Endothelial cell of umbilical vein (primary cell): ENCODE data around the gene TEX36. TPM values are rescaled to one million over a fixed set of nuclear protein-coding genes. Genes with fewer than 3 reads are reported as not detected.
"Not testable (repeated sequence)": the region's sequence is repeated elsewhere in the genome, so short reads cannot be mapped to it uniquely, and the experiment has no call there.

ENCODE experiments used
- BruUV-seq: library from RNA; stranded (reverse); fragments of 400-500 nt; replicated peaks from 2 replicates; lab custom pipeline; 2021; lab: Mats Ljungman, UMichigan
- CTCF ChIA-PET: fragments of 300-600, 350-600 bp; sonication (Branson Sonifier 250); formaldehyde crosslinking; loops from one replicate; lab custom pipeline; 2021; ENCODE audit warnings: antibody characterized with exemption, inconsistent platforms; lab: Charles Lee
- POLR2A ChIA-PET: fragments of 300-600, 350-600 bp; sonication (Branson Sonifier 250); formaldehyde crosslinking; loops from one replicate; lab custom pipeline; 2021; ENCODE audit warnings: antibody characterized with exemption, inconsistent platforms; lab: Charles Lee
- DNase-seq: peaks from one replicate; pipeline ENCODE4 v3.0.0-alpha.2; 2011; ENCODE audit warnings: low read depth, low spot score
- FAIRE-seq: peaks from 2 replicates; lab custom pipeline; 2011; peaks lifted over from hg19 to GRCh38; lab: Jason Lieb, UNC
- H2AFZ ChIP-seq: 2 replicates; pipeline ENCODE4 v1.6.0; 2012; ENCODE audit warnings: low read depth, low read length, control low read depth, inconsistent platforms
- H3K27ac ChIP-seq: 2 replicates; pipeline ENCODE4 v1.5.1; 2011; ENCODE audit warnings: low read depth, mild to moderate bottlenecking, control low read depth, low read length, moderate library complexity; ENCODE audit not compliant: insufficient read depth
- H3K27me3 ChIP-seq, 2 experiments: 2 replicates each; pipeline versions ENCODE4 v1.6.0 to v1.6.1; 2011; ENCODE audit warnings: low read length in 2 of 2, mixed read lengths in 1 of 2; ENCODE audit not compliant: control insufficient read depth in 2 of 2, insufficient read depth in 2 of 2
- H3K36me3 ChIP-seq, 2 experiments: 2 replicates in 1 of 2; 3 replicates in 1 of 2; pipeline ENCODE4 v1.5.1; 2011; ENCODE audit warnings: low read length in 2 of 2, mild to moderate bottlenecking in 1 of 2, moderate library complexity in 1 of 2; ENCODE audit not compliant: control insufficient read depth in 2 of 2, insufficient read depth in 2 of 2; ENCODE audit errors: extremely low read depth in 1 of 2
- H3K4me1 ChIP-seq: 3 replicates; pipeline ENCODE4 v1.5.1; 2011; ENCODE audit warnings: mild to moderate bottlenecking, low read length; ENCODE audit not compliant: control insufficient read depth, insufficient read depth; ENCODE audit errors: extremely low read depth
- H3K4me2 ChIP-seq: 2 replicates; pipeline ENCODE4 v1.6.1; 2011; ENCODE audit warnings: low read length, control low read depth, mixed read lengths; ENCODE audit not compliant: insufficient read depth
- H3K4me3 ChIP-seq, 3 experiments: fragments of 200-600 bp in 1 of 3; sonication (generic), shearing (Covaris generic) in 1 of 3; replicated peaks in 1 of 3; 2 replicates each; pipeline ENCODE4 v1.5.1; 2011 to 2016; ENCODE audit warnings: control low read depth in 3 of 3, low read length in 3 of 3, mild to moderate bottlenecking in 2 of 3, inconsistent platforms in 1 of 3, low read depth in 1 of 3, moderate library complexity in 1 of 3; ENCODE audit not compliant: insufficient read depth in 1 of 3
- H3K79me2 ChIP-seq: 2 replicates; pipeline ENCODE4 v1.6.0; 2012; ENCODE audit warnings: low read length, inconsistent platforms; ENCODE audit not compliant: control insufficient read depth, insufficient read depth
- H3K9ac ChIP-seq: replicated peaks from 2 replicates; pipeline ENCODE3; 2011; ENCODE audit warnings: low read length, control low read depth; ENCODE audit not compliant: insufficient read depth; ENCODE audit errors: extremely low read depth
- H3K9me1 ChIP-seq: replicated peaks from 3 replicates; pipeline ENCODE4 v1.6.0; 2011; ENCODE audit warnings: mild to moderate bottlenecking, low read length; ENCODE audit not compliant: control insufficient read depth, insufficient read depth; ENCODE audit errors: extremely low read depth
- H3K9me3 ChIP-seq: replicated peaks from 2 replicates; pipeline ENCODE4 v1.5.1; 2012; ENCODE audit warnings: low read length, inconsistent platforms; ENCODE audit not compliant: control insufficient read depth, insufficient read depth
- H4K20me1 ChIP-seq: replicated peaks from 2 replicates; pipeline ENCODE3; 2011; ENCODE audit warnings: mild to moderate bottlenecking, low read length; ENCODE audit not compliant: control insufficient read depth, insufficient read depth; ENCODE audit errors: extremely low read depth
- CTCF ChIP-seq, 2 donors: IDR thresholded peaks; 1 replicate in 1 of 2; 2 replicates in 1 of 2; pipeline ENCODE4 v1.5.1; 2011; ENCODE audit warnings: low read length in 2 of 2, mild to moderate bottlenecking in 2 of 2, moderate library complexity in 2 of 2, control low read depth in 1 of 2, inconsistent platforms in 1 of 2, low read depth in 1 of 2; ENCODE audit not compliant: insufficient read depth in 1 of 2; ENCODE audit errors: extremely low read depth in 1 of 2
- EZH2 ChIP-seq: IDR thresholded peaks from 2 replicates; pipeline ENCODE4 v1.6.1; 2012; ENCODE audit warnings: borderline replicate concordance, low read depth, mild to moderate bottlenecking, moderate library complexity, low read length, inconsistent platforms; ENCODE audit not compliant: severe bottlenecking
- FOS ChIP-seq: IDR thresholded peaks from 2 replicates; pipeline ENCODE4 v1.6.1; 2011; ENCODE audit warnings: mild to moderate bottlenecking, low read length, moderate library complexity, borderline replicate concordance; ENCODE audit not compliant: insufficient read depth
- GATA2 ChIP-seq: IDR thresholded peaks from 2 replicates; pipeline ENCODE4 v1.7.0; 2011; ENCODE audit warnings: low read depth, mild to moderate bottlenecking, moderate library complexity, mixed read lengths, low read length; ENCODE audit not compliant: insufficient read length, insufficient read depth
- JUN ChIP-seq: IDR thresholded peaks from 2 replicates; pipeline ENCODE4 v1.6.1; 2011; ENCODE audit warnings: borderline replicate concordance, low read depth; ENCODE audit not compliant: insufficient read length, insufficient read depth
- MAX ChIP-seq: IDR thresholded peaks from 2 replicates; pipeline ENCODE4 v1.6.1; 2011; ENCODE audit not compliant: insufficient read depth, insufficient read length
- MYC ChIP-seq: IDR thresholded peaks from one replicate; pipeline ENCODE4 v1.6.1; 2011; ENCODE audit warnings: mild to moderate bottlenecking, low read depth, low read length
- POLR2A ChIP-seq: IDR thresholded peaks from 2 replicates; pipeline ENCODE4 v1.6.1; 2012; ENCODE audit warnings: low read depth, mild to moderate bottlenecking, control low read depth, low read length
- POLR2AphosphoS5 ChIP-seq: IDR thresholded peaks from 2 replicates; pipeline ENCODE4 v1.6.1; 2012; ENCODE audit warnings: low read depth, mild to moderate bottlenecking, control low read depth, low read length, moderate library complexity; ENCODE audit not compliant: insufficient read depth
- dilution Hi-C: fragments of 300-500 bp; cut with MboI; formaldehyde crosslinking; loops from one replicate; pipeline ENCODE4 v1.15.0; 2019; ENCODE audit warnings: low sequenced_read_pairs; ENCODE audit not compliant: extremely low pct_ligation_motif_present
- intact Hi-C: fragments of 100-400 bp; cut with micrococcal nuclease; formaldehyde crosslinking; loops from one replicate; pipeline ENCODE4 v1.10.0; 2022
- polyA plus RNA-seq, 4 experiments: library from polyadenylated mRNA; depleted of rRNA in 3 of 4; stranded (reverse) in 3 of 4; unstranded in 1 of 4; fragments of >200 nt; gene quantifications; 2 replicates each; pipeline versions ENCODE4 v1.2.1 to v1.2.3, GENCODE V29; 2011 to 2012; ENCODE audit warnings: missing spikeins in 1 of 4
- total RNA-seq: library from RNA; stranded (reverse); gene quantifications from 2 replicates; pipeline ENCODE4 v1.2.3, GENCODE V29; 2021

TEX36 gene
- total and polyA plus RNA-seq, 2 donors (not counting 3 experiments of a cell fraction or from before 2014, with no cell fraction given), result not detected

- Histone ChIP-seq H4K20me1 (no peaks in the 10 kb centered on the region), H3K9ac (no peak overlapping the region), H3K79me2 (no peaks in the 10 kb centered on the region), H3K4me3 (no peak overlapping the region), H3K9me1 (no peaks in the 10 kb centered on the region), H2AFZ (no peak overlapping the region), H3K4me2 (no peak overlapping the region), H3K9me3 (no peaks in the 10 kb centered on the region), H3K27ac (no peak overlapping the region), H3K4me1 (no peaks in the 10 kb centered on the region), H3K36me3 (no peaks in the 10 kb centered on the region), H3K27me3 (peaks cover 0 to 5% of the 10 kb centered on the region in 2 experiments)
- no peak for FAIRE-seq
- BruUV-seq, result no TSS peak
- CTCF ChIA-PET, result no interaction called here
- intact Hi-C loops (no loop called here), dilution Hi-C loops (no loop called here)
- POLR2A ChIA-PET, result no interaction called here
- no peak for TF ChIP-seq EZH2
- TF ChIP-seq MYC, result no peak
- no peak for TF ChIP-seq POLR2A
- TF ChIP-seq MAX, result no peak
- no peak for TF ChIP-seq CTCF (IDR thresholded peaks at IDR 0.05; ENCODE audit: extremely low read depth in 1 of 2, insufficient read depth in 1 of 2, low read depth in 1 of 2, low read length in 2 of 2)
- TF ChIP-seq JUN, result no peak
- TF ChIP-seq FOS, result no peak
- TF ChIP-seq POLR2AphosphoS5, result no peak
- TF ChIP-seq GATA2, result no peak
- DNase-seq, result no peak
Measured at GRCh38 chr10:125656523-125656922, 26.4 kb downstream of the TEX36 start.

GRCh38 chr10:125653113-125653512 lies 29.9 kb downstream of the TEX36 start:
- H3K36me3 ChIP-seq, H3K4me1 ChIP-seq, H4K20me1 ChIP-seq, H3K79me2 ChIP-seq, H3K4me2 ChIP-seq, H3K9ac ChIP-seq, H2AFZ ChIP-seq, H3K9me3 ChIP-seq, intact Hi-C loops, BruUV-seq, H3K9me1 ChIP-seq, DNase-seq, H3K27me3 ChIP-seq, POLR2A ChIA-PET, dilution Hi-C loops, H3K27ac ChIP-seq, FAIRE-seq, H3K4me3 ChIP-seq: not testable (repeated sequence)
- CTCF ChIA-PET, result interaction anchor here (1.3 kb wide), 1 partner anchor 54 kb away, joined by 3 read pairs; no protein-coding TSS in a partner anchor
